ENCODE results near the gene MYL7.
A peak's percentile ranks its signal among the peaks of the same experiment; 100 is the strongest.
"Not testable (repeated sequence)": the region's sequence is repeated elsewhere in the genome, so short reads cannot be mapped to it uniquely, and the experiment has no call there.

MYL7 gene, protein sequence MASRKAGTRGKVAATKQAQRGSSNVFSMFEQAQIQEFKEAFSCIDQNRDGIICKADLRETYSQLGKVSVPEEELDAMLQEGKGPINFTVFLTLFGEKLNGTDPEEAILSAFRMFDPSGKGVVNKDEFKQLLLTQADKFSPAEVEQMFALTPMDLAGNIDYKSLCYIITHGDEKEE

GRCh38 chr7:44141221-44141850 is at the start of gene MYL7:
Gene MYL7, minus strand, starts transcription at chr7:44141332. Its CDS starts 27 bp downstream, at chr7:44141305.
- DNase-seq (ENCODE audit: low spot score), result no peak

- no peak for DNase-seq (ENCODE audit: low spot score)
Observed at GRCh38 chr7:44189993-44190872, 49.1 kb upstream of the MYL7 start.

DNA sequence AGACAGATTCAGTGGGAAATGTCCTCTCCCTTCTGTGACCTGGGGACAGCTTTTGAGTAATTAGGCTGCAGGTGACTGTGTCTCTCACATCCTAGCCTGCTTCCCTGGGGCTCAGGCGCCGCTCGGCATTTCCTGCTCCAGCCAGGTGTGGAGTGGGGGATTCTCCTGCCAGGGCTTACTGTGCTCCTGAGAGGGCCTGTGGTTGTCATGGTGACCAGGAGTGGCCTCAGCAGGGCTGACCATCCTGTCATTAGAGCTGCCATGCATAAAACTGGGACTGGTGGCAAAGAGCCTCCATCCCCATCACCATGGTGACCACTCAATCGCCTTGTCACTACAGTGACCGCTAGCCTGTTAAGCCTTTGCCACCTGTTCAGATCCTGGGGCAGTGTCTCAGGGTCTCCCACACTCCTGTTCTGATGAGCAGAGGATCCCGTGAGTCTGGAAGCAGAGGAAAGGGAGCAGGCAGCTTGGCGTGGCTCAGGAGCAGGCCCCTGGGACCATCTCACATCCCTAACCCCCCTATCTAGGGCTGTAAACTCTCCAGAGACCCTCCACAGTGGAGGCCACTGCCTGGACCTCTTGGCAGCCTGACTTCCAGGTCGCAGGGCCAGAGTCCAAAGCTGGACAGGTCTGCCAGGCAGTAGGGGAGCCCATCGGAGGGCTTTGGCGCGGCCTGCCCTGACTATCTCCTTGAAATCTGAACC is 48.3 kb upstream of the MYL7 start, which contains the start of gene GCK:
Gene GCK (minus strand): TSS at position 154 of the 707 bp plus-strand sequence. CDS start 486 bp downstream, outside the sequence.
- DNase-seq (ENCODE audit: low spot score), result no peak

- DNase-seq (ENCODE audit: low spot score), result no peak
Observed at GRCh38 chr7:44188480-44189225, 47.5 kb upstream of the MYL7 start.

GRCh38 chr7:44187636-44188416 is 46.7 kb upstream of the MYL7 start:
- DNase-seq (ENCODE audit: low spot score), result no peak

GRCh38 chr7:44186736-44187135 is 45.6 kb upstream of the MYL7 start:
- no peak for DNase-seq (ENCODE audit: low spot score)

GRCh38 chr7:44185729-44186128 is 44.6 kb upstream of the MYL7 start:
- no peak for DNase-seq (ENCODE audit: low spot score)

GRCh38 chr7:44184873-44185446 is 43.8 kb upstream of the MYL7 start:
- no peak for DNase-seq (ENCODE audit: low spot score)

DNA sequence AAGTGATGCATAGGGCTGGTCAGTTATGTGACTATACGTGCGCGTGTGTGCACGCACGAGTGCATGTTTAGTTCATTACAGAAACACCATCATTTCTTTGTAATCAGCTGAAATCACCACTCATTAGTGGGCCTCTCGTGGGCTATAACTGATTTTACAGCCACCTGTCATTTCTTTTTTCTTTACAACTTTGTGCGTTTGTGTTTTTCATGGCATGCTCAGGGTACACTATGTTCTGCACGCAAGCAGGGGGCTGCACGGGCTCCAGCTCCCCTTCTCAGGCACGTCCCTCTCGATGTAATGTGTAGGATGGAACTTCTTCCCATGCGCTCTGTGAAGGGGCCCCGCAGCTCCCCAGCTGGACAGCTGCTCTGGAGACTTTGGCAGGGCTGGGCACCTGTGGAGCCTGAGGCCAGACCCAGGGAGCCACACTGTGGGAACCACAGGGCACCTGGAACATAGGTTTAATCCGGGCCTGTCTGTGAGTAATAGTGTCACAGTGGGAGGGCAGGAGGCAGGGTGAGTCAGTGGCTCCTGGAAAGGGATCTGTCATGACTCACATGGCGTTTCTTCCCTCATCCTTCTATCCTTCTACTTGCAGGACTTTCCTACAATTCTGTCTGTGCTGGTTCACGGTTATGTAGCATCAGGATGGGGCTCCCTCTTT is 43.2 kb upstream of the MYL7 start:
- peak; percentile 57 for DNase-seq (ENCODE audit: low spot score)

DNA sequence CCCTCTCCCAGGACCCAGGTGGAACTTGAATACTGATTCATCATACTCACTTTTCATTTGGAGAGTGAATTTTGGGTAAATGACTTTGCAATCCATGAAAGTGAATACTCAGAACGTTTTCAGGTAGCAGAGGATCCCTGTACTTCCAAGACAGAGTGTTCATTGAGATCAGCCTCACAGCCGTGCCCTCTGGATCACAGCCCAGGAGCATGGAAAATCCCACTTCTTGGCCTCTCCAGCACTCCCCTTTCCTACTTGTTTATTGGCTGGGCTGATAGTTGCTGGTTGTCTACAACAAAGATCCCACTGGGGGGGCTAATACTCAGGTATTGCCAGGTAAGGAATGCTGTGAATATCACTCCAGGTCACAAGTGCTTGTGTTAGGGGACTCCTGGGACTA is 42.3 kb upstream of the MYL7 start:
- DNase-seq (ENCODE audit: low spot score), result no peak

DNA sequence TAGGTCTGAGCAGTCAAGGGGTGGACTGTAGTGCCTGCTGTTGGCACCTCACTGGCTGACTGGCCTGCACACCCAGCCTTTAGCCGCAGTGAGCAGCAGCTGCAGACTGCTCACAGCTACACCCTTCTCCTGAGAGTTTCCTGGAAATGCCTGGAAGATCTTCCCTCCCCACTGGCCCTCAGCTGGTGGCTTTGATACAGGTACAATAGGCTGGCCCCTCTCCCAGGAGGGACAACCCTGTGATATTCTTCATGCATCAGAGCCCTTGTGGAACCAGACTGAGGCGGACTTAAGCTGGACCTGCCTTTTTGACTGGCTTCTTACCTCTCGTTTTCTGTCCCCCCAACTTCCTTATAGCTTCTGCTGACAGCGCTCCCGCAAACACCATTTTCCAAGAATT is 41.7 kb upstream of the MYL7 start:
- DNase-seq (ENCODE audit: low spot score), result no peak

DNA sequence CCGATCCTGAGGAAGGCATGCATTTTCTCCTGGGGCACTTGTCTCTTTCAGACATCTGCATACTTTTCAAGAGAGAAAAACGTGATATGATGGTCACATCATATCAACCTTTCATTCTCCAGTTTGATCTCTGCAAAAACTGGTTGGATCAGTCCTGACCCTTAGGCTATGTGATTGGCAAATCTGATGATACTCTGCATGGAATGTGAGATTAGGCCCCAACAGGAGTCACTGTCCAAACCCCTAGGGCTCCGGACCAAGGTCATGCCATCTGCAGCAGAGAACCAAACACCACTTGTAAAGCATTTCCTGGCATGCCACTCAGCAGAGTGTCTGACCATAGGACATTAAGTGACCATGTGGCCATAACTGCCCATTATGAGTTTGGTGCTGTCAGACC is 39.5 kb upstream of the MYL7 start:
- DNase-seq (ENCODE audit: low spot score), result no peak

- DNase-seq (ENCODE audit: low spot score), result no peak
Observed at GRCh38 chr7:44177570-44178131, 36.5 kb upstream of the MYL7 start.

DNA sequence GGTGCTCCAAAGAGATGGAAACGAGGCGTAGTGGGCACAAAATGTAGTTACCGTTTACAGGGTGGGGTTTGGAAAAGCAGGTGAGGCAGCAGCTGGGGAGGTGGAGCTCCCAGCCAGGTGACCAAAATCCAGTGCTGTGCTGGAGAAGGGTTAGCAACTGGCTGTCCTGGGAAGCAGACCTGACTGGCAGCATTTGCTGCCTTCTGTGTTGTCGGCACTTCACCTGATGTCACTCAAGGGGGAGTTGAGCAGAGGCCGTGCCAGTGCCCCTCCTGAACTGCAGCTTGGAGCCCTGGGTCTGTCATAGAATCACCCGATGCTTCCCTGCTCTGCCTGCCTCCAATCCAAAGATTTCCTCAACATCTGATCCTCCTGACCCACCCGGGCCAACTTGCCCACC is 35.4 kb upstream of the MYL7 start:
- no peak for DNase-seq (ENCODE audit: low spot score)

- DNase-seq (ENCODE audit: low spot score), result no peak
Observed at GRCh38 chr7:44175730-44176129, 34.6 kb upstream of the MYL7 start.

DNA sequence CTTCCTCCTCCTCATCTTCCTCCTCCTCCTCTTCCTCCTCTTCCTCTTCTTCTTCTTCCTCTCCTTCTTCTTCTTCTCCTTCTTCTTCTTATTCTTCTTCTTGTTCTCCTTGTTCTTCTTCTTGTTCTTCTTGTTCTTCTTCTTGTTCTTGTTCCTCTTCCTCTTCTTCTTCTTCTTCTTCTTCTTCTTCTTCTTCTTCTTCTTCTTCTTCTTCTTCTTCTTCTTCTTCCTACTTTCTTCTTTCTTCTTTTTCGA is 33.5 kb upstream of the MYL7 start:
- DNase-seq (ENCODE audit: low spot score), result not testable (repeated sequence)

GRCh38 chr7:44173911-44174693 is 33.0 kb upstream of the MYL7 start:
- DNase-seq (ENCODE audit: low spot score), result no peak

GRCh38 chr7:44172803-44173424 is 31.8 kb upstream of the MYL7 start:
- no peak for DNase-seq (ENCODE audit: low spot score)

- DNase-seq (ENCODE audit: low spot score), result no peak
Observed at GRCh38 chr7:44172352-44172751, 31.2 kb upstream of the MYL7 start.

Data from COLO829 (cell line).